Measurements from ENCODE around the gene AGMAT. TPM values are rescaled to one million over a fixed set of nuclear protein-coding genes. Genes with fewer than 3 reads are reported as not detected.

AGMAT gene
- total RNA-seq, 1 donor from 2014 or later = not detected

- DNase-seq (no peak), ATAC-seq (peak; percentile 73)
- intact Hi-C loops (cut with micrococcal nuclease) = no loop called here
Measured at GRCh38 chr1:15574741-15575140, 10.1 kb downstream of the AGMAT start.

- ATAC-seq = no peak
- intact Hi-C loops (cut with micrococcal nuclease) = no loop called here
- no peak for DNase-seq
Measured at GRCh38 chr1:15573477-15573876, 11.4 kb downstream of the AGMAT start.

- no peak for DNase-seq
- intact Hi-C loops (cut with micrococcal nuclease) = no loop called here
- no peak for ATAC-seq
Measured at GRCh38 chr1:15571266-15571665, 13.6 kb downstream of the AGMAT start.

GRCh38 chr1:15570861-15571260, 14.0 kb downstream of the AGMAT start:
- ATAC-seq = no peak
- DNase-seq = no peak
- intact Hi-C loops (cut with micrococcal nuclease) = no loop called here

GRCh38 chr1:15568387-15569073, 16.3 kb downstream of the AGMAT start:
- ATAC-seq (no peak), DNase-seq (no peak)

GRCh38 chr1:15559189-15559810, 25.6 kb downstream of the AGMAT start:
- ATAC-seq = no peak

More at GRCh38 chr1:15568387-15569073, 16.3 kb downstream of the AGMAT start:
- intact Hi-C loops (cut with micrococcal nuclease) = no loop called here

GRCh38 chr1:15558516-15558915, 26.3 kb downstream of the AGMAT start:
- no peak for ATAC-seq
- DNase-seq = no peak
- intact Hi-C loops (cut with micrococcal nuclease) = no loop called here

More at GRCh38 chr1:15559189-15559810, 25.6 kb downstream of the AGMAT start:
- intact Hi-C loops (cut with micrococcal nuclease) = no loop called here
- DNase-seq = no peak

GRCh38 chr1:15557594-15557993, 27.3 kb downstream of the AGMAT start:
- no peak for ATAC-seq
- intact Hi-C loops (cut with micrococcal nuclease) = no loop called here
- no peak for DNase-seq

GRCh38 chr1:15557008-15557407, 27.8 kb downstream of the AGMAT start:
- ATAC-seq = no peak
- intact Hi-C loops (cut with micrococcal nuclease) = no loop called here

GRCh38 chr1:15550573-15550972, 34.3 kb downstream of the AGMAT start:
- DNase-seq = no peak
- no peak for ATAC-seq
- intact Hi-C loops (cut with micrococcal nuclease) = no loop called here

More at GRCh38 chr1:15557008-15557407, 27.8 kb downstream of the AGMAT start:
- DNase-seq = no peak

- intact Hi-C loops (cut with micrococcal nuclease) = no loop called here
- ATAC-seq (no peak), DNase-seq (no peak)
Measured at GRCh38 chr1:15546641-15547040, 38.2 kb downstream of the AGMAT start.

- intact Hi-C loops (cut with micrococcal nuclease) = no loop called here
- DNase-seq = no peak
- ATAC-seq = no peak
Measured at GRCh38 chr1:15543589-15544568, 41.0 kb downstream of the AGMAT start.

GRCh38 chr1:15543251-15543588, 41.6 kb downstream of the AGMAT start:
- ATAC-seq = no peak
- no peak for DNase-seq
- intact Hi-C loops (cut with micrococcal nuclease) = no loop called here

GRCh38 chr1:15542388-15543250, 42.2 kb downstream of the AGMAT start:
- intact Hi-C loops (cut with micrococcal nuclease) = no loop called here
- ATAC-seq (no peak), DNase-seq (no peak)

GRCh38 chr1:15541231-15541792, 43.5 kb downstream of the AGMAT start:
- ATAC-seq = no peak
- DNase-seq = no peak
- intact Hi-C loops (cut with micrococcal nuclease) = no loop called here

- no peak for DNase-seq
- intact Hi-C loops (cut with micrococcal nuclease) = no loop called here
- no peak for ATAC-seq
Measured at GRCh38 chr1:15540186-15540585, 44.7 kb downstream of the AGMAT start.

GRCh38 chr1:15538771-15539170, 46.1 kb downstream of the AGMAT start:
- intact Hi-C loops (cut with micrococcal nuclease) = no loop called here
- DNase-seq = no peak
- ATAC-seq = no peak

GRCh38 chr1:15531682-15532081, 53.2 kb downstream of the AGMAT start:
- no peak for DNase-seq
- no peak for ATAC-seq
- intact Hi-C loops (cut with micrococcal nuclease) = no loop called here

- ATAC-seq = no peak
- no peak for DNase-seq
- intact Hi-C loops (cut with micrococcal nuclease) = no loop called here
Measured at GRCh38 chr1:15531003-15531402, 53.8 kb downstream of the AGMAT start.
